GM19328 (cell line): Measurements from ENCODE around the gene PRR35.
A peak's percentile ranks its signal among the peaks of the same experiment; 100 is the strongest.

Source experiments
- ATAC-seq: cut with Tn5 transposase; IDR thresholded peaks from one replicate; pipeline ENCODE4 v1.9.1; 2021; ENCODE audit warnings: mild to moderate bottlenecking, moderate library complexity; ENCODE audit not compliant: unreplicated experiment

Gene PRR35

DNA sequence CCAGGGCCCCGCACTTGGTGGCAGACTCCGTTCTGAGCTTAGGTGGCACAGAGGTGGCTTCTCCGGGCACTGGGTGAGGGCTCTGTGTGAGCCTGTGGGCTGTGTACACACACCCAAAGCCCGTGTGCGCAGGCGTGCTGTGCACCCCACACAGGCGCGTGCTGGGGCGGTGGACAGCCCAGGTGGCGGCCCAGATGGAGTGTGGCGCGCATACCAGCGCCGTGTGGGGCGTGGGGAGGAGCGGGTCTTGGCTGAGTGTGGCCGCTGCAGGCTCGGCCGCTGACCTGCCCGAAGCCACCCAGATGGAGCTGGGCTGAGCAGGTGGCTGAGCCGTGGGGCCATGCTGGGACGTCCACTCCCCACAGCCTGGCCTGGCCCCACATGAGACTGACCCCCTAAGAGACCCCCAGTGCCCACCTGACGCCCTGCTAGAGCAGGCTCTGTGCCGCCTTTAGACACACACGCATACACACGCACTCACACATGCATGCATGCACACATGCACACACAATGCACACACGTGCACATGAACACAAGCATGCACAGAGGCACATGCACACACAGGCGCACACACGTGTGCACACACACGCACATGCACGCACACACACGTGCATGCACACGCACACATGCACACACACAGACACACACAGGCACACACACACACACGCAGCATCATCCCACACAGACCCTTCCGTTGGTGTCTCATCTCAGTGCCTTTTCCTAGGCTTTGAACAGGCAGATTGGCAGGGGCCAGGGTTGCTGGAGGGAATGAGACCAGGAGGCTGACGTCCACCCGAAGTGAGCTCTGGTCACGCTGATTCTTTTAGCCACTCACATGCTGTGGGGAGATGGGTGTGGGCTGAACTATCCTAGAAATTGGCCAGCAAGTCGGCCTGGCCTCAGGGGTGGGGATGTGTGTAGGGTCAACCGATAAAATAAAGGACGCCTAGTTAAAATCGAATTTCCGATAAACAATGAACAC lies 2.1 kb downstream of the PRR35 start:
- no peak for ATAC-seq

DNA sequence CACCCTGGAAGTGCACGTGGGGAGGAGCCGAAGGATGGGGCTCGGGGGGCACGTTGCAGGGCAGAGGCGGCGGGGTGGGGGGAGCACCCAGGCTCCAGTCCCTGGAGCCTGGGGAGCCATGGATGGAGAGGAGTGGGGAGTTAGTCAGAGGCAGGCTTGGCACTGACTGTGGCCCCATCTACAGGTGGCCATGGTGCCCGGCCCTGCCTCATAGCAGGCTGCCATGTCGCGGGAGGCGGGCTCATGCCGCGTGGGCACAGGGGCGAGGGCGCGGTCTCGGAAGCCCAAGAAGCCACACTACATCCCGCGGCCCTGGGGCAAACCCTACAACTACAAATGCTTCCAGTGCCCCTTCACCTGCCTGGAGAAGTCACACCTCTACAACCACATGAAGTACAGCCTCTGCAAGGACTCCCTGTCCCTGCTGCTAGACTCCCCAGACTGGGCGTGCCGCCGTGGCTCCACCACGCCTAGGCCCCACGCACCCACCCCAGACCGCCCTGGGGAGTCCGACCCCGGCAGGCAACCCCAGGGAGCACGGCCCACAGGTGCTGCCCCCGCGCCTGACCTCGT lies 3.0 kb downstream of the PRR35 start:
- no peak for ATAC-seq

GRCh38 chr16:564690-565418 lies 4.7 kb downstream of the PRR35 start:
- ATAC-seq = no peak

DNA sequence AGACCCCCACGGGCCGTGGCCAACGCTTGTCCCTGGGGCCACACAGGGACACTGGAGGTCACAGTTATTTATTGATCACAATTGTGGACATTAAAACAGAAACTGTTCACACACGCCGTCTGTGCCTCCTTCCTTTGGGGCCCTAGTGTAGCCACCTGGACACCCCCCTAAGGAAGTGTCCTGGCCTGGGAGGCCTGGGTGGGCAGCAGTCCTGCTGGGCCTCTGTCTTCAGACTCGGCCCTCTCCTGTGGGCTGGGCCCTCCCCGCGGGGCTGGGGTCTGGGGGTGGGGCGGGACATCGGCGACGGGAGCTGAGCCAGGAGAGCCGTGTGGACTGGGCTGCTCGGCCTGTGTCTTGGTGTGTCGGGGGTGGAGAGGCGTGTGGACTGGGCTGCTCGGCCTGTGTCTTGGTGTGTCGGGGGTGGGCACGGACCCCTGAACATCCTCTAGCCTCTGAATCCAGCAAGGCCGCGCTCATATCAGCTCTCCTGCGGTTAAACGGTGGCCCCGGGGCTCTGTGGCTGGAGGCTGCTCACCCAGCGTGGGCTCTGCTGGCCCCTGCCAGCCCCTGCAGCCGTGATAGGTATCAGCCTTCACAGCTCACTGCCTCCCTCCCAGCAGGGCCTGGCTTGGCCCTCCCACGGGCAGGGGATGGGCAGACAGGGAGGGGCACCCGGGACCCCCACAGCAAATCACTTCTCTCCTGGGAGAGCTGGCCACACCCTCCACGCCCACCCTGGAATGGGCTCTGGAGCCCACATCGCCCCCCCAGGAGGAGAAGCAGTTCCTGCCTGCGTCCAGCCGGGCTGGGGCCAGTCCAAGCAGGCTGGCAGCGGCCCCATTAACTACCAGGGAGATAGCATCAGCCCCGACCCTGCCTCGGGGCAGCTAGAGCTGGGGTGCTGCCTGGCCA lies 5.5 kb downstream of the PRR35 start:
- no peak for ATAC-seq

- no peak for ATAC-seq
Measured at GRCh38 chr16:566475-567372, 6.5 kb downstream of the PRR35 start, which contains the start of gene NHLRC4. Gene NHLRC4, plus strand, starts transcription at chr16:567005. Its CDS starts 1,043 bp downstream, at chr16:568048.

DNA sequence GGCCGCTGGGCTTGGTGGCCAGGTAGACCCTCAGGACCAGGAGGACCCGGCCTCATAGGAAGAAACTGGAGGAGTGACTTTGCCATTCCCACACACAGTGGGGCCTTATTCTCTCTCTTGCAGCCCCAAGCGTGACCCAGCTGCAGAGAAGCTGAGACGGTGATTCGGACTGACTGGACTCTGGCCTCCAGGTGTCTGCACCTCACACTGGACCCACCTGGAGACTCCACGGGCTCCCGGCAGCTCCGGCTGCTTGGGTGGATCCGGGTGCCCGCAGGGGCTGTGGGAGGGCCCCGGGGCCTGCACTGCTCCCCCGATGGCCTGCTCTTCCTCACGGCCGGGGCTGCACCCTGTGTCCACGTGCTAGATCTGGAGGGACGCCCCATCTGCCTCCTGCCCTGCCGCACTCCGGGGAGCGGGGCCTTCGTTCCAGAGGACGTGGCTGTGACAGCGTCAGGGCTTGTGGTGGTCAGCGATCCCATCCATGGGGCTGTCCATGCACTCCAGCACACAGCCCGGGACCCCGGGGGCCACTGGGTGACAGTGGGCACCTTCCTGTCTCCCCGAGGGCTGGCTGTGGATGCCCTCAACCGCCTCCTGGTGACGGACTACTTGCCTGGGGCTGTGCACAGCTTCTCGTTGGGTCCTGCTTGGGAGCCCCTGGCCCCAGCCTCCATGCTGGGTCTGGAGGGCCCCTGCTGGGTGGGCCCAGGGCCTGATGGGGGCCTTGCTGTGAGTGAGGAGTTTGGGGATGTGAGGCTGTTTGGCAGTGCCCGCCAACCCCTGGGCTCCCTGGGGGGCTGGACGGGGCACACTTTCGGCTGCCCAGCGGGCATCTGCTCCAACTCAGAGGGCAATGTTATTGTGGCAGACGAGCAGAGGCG lies 7.4 kb downstream of the PRR35 start:
- no peak for ATAC-seq

GRCh38 chr16:568401-569258 lies 8.4 kb downstream of the PRR35 start:
- no peak for ATAC-seq

DNA sequence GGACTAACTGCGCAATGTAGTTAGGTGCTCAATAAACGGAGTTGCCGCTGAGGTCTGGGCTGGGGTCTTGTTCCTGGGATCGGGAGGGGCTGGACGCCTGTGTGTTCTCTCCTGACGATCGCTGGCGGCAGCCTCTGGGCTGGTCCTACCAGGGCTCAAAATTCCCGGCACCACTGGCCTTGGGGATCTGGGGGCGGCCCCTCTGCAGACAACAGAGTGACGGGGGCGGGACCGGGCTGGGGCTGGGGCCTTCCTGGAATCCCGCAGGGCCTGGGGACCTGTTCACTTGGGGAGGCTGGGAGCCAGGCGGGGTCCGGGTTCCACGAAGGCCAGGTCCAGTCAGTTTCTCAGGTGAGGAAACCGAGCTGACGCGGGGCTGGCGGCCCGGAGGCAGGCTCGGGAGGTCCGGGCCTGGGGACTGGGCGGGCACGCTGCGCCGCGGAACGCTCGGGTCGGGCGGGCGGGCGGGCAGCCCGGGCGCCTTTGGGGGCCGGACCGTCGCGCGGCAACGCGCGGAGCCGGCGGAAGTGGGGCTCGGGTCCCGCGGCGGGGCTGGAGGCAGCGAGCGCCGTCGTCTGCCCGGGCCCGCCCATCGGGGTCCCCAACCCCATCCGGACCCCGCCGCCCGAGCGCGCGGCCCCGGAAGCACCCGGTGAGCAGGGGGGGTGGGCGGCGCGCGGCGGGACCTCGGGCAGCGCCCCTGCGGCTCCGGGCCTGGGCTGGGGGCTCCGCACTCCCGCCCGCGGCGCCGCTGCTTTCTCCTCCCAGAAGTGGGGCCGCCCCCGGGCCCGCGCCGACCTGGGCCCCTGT lies 9.5 kb downstream of the PRR35 start, which contains the start of gene PIGQ:
TSS of gene PIGQ (plus strand) at position 524 of the 810 bp plus-strand sequence. CDS start 4,107 bp downstream, outside the sequence.
- peak; percentile 50 for ATAC-seq

- ATAC-seq = no peak
Measured at GRCh38 chr16:572865-573650, 12.9 kb downstream of the PRR35 start.

GRCh38 chr16:574021-574760 lies 14.0 kb downstream of the PRR35 start:
- ATAC-seq = no peak

DNA sequence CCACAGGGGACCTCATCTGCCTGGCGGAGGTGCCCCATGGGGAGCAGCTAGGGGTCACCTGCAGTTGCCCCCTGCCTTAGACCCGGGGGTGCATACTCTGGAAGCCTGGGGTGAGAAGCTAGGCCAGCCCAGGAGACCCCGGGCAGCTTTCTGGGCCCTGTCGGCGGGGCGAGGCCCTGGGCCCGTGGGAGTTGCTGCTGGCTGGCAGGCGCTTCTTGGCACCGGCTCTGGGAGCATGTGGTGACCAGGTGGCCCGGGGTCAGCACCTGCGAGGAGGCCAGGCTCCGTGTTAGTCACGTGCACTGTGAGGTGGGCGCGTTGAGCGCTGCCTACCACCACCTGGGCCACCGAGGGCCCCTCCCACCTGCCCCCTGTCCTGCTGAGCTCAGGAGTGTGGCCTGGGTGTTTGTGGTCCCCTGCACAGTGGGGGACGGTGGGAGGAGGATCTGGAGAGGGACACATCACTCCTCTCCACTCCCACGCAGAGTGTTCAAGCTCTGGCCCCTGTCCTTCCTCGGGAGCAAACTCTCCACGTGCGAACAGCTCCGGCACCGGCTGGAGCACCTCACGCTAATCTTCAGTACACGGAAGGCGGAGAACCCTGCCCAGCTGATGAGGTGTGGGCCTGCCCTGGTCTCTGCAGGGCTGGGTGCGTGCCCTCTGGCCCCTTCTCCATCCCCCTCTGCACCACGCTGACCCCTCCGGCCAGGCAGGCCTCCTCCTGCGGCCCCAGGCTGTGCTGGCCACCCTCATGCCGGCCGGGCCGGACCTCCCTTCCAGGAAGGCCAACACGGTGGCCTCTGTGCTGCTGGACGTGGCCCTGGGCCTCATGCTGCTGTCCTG lies 15.4 kb downstream of the PRR35 start:
- ATAC-seq = no peak

GRCh38 chr16:576197-576822 lies 16.1 kb downstream of the PRR35 start:
- ATAC-seq = no peak

DNA sequence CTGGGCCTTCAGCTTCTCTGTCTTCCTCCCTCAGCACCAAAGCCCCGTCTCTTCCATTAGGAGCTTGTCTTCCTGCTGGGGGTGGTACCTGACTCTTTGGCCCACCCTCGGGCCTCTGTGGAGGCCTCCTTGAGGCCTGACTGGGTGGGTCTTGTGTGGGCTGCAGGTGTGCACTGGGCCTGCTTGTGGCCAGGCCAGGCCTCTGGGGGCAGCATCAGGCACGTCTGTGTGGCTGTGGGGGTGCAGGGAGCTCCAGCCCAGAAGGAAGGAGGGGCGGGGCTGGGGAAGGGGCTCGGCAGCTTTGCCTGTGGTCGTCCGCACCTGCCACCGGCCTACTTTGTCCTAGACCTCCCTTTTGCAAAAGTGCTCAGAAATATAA lies 16.6 kb downstream of the PRR35 start:
- no peak for ATAC-seq

- no peak for ATAC-seq
Measured at GRCh38 chr16:577796-578195, 17.6 kb downstream of the PRR35 start.
